Neural crest cell (in vitro differentiated cells): ENCODE measurements around the gene UBXN4. TPM values are rescaled to one million over a fixed set of nuclear protein-coding genes. Genes with fewer than 3 reads are reported as not detected.
"Not testable (repeated sequence)": the region's sequence is repeated elsewhere in the genome, so short reads cannot be mapped to it uniquely, and the experiment has no call there.

Source experiments
- DNase-seq: peaks from one replicate; pipeline ENCODE4 v3.0.0; 2021; ENCODE audit warnings: low read depth, mixed read lengths, low spot score
- H3K27ac Mint-ChIP-seq: one replicate; pipeline ENCODE4 v1.8.0; 2021; ENCODE audit warnings: mild to moderate bottlenecking, mixed read lengths; ENCODE audit not compliant: unreplicated experiment
- H3K27me3 Mint-ChIP-seq: 2 replicates; pipeline ENCODE4 v1.8.0; 2021; ENCODE audit warnings: low read depth, mild to moderate bottlenecking, mixed read lengths
- H3K36me3 Mint-ChIP-seq: 2 replicates; pipeline ENCODE4 v1.8.0; 2021; ENCODE audit warnings: low read depth, mild to moderate bottlenecking, mixed read lengths
- H3K4me1 Mint-ChIP-seq: 2 replicates; pipeline ENCODE4 v1.8.0; 2021; ENCODE audit warnings: mixed read lengths
- H3K4me3 Mint-ChIP-seq: one replicate; pipeline ENCODE4 v1.8.0; 2021; ENCODE audit warnings: mild to moderate bottlenecking, mixed read lengths
- H3K9me3 Mint-ChIP-seq: 2 replicates; pipeline ENCODE4 v1.8.0; 2021; ENCODE audit warnings: mixed read lengths
- CTCF ChIP-seq: fragments of 200-600 bp; sonication (generic); conservative IDR thresholded peaks from 2 replicates; pipeline ENCODE4 v1.5.0; 2021; ENCODE audit warnings: antibody characterized with exemption, mild to moderate bottlenecking
- total RNA-seq: library from RNA; stranded (reverse); gene quantifications from 2 replicates; pipeline ENCODE4 v1.2.1, GENCODE V29; 2021

UBXN4 gene
- total RNA-seq, 1 donor from 2014 or later, result 79.0 TPM

- no peak for TF ChIP-seq CTCF
- no peak for DNase-seq
- Mint-ChIP-seq H3K27ac (no peak overlapping the region), H3K36me3 (peaks cover 5% of the 10 kb centered on the region), H3K9me3 (no peaks in the 10 kb centered on the region), H3K4me1 (no peaks in the 10 kb centered on the region), H3K27me3 (no peaks in the 10 kb centered on the region), H3K4me3 (no peak overlapping the region)
Observed at GRCh38 chr2:135708159-135708558, 33.5 kb upstream of the UBXN4 start.

GRCh38 chr2:135709992-135710391, 31.7 kb upstream of the UBXN4 start:
- Mint-ChIP-seq H3K27ac (no peak overlapping the region), H3K4me3 (no peak overlapping the region), H3K4me1 (no peaks in the 10 kb centered on the region), H3K36me3 (peaks cover 8% of the 10 kb centered on the region), H3K27me3 (no peaks in the 10 kb centered on the region), H3K9me3 (no peaks in the 10 kb centered on the region)
- TF ChIP-seq CTCF, result peak; percentile 96
- peak; percentile 66 for DNase-seq

- H3K4me3 Mint-ChIP-seq, H3K27me3 Mint-ChIP-seq, H3K4me1 Mint-ChIP-seq, H3K9me3 Mint-ChIP-seq, H3K27ac Mint-ChIP-seq, DNase-seq: not testable (repeated sequence)
- peaks cover 17% of the 10 kb centered on the region for H3K36me3 Mint-ChIP-seq
Observed at GRCh38 chr2:135715086-135715485, 26.6 kb upstream of the UBXN4 start.

GRCh38 chr2:135728064-135728743, 13.5 kb upstream of the UBXN4 start:
- H3K27ac Mint-ChIP-seq, result no peak overlapping the region
- H3K9me3 Mint-ChIP-seq, result no peaks in the 10 kb centered on the region
- H3K27me3 Mint-ChIP-seq, result no peaks in the 10 kb centered on the region
- no peak overlapping the region for H3K4me3 Mint-ChIP-seq
- H3K36me3 Mint-ChIP-seq, result peaks cover 9% of the 10 kb centered on the region
- no peak for DNase-seq
- no peak for TF ChIP-seq CTCF
- no peaks in the 10 kb centered on the region for H3K4me1 Mint-ChIP-seq

GRCh38 chr2:135732561-135732960, 9.1 kb upstream of the UBXN4 start:
- H3K4me1 Mint-ChIP-seq, result no peaks in the 10 kb centered on the region

More at GRCh38 chr2:135732561-135732960, 9.1 kb upstream of the UBXN4 start:
- Mint-ChIP-seq H3K27ac (no peak overlapping the region), H3K9me3 (no peaks in the 10 kb centered on the region), H3K27me3 (no peaks in the 10 kb centered on the region), H3K4me3 (no peak overlapping the region), H3K36me3 (no peaks in the 10 kb centered on the region)
- DNase-seq, result no peak
- no peak for TF ChIP-seq CTCF
